ENCODE data around the gene CCDC154.

DNA sequence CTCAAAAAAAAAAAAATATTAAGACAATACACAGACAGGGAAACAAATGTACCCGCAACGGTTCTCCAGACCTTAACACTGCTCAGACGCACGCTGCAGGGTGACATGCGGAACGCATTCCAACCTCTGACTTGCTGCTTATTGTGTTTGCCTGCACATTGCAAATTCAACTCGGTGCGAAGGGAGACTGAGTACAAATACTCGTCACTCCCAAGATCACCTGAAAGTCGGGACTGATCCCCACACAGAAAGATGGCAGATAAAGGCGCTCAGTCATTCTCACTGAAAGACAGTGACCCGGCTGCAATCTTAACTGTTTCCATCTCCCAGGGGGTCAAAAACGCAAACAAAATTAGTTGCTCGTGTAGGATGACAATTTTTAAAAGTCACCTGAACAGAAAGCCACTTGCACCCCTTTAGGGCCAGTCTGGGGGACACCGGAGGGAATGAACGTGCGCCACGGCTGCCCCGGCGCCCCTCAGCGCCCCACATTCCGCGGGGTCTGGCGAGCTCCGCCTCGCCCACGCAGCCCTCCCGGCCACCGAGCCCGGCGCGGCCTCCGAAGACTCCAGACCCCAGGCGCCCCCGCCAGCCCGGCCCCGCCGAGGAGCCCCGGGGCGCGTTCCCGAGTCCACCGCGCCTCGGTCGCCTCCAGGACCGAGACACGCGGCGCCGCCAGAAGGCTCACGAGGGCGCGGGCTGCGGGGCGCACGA lies 29.9 kb upstream of the CCDC154 start:
- TF ChIP-seq, protein P1, sequence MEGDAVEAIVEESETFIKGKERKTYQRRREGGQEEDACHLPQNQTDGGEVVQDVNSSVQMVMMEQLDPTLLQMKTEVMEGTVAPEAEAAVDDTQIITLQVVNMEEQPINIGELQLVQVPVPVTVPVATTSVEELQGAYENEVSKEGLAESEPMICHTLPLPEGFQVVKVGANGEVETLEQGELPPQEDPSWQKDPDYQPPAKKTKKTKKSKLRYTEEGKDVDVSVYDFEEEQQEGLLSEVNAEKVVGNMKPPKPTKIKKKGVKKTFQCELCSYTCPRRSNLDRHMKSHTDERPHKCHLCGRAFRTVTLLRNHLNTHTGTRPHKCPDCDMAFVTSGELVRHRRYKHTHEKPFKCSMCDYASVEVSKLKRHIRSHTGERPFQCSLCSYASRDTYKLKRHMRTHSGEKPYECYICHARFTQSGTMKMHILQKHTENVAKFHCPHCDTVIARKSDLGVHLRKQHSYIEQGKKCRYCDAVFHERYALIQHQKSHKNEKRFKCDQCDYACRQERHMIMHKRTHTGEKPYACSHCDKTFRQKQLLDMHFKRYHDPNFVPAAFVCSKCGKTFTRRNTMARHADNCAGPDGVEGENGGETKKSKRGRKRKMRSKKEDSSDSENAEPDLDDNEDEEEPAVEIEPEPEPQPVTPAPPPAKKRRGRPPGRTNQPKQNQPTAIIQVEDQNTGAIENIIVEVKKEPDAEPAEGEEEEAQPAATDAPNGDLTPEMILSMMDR (conservative IDR thresholded peaks at IDR 0.05; ENCODE audit: low read length) = no peak
- TF ChIP-seq EZH2phosphoT487 (IDR thresholded peaks at IDR 0.05; ENCODE audit: borderline replicate concordance) = no peak

Data from Loucy (cell line).